GM20000 (cell line): Measurements from ENCODE around the gene SBF2.

Experiments used
- DNase-seq: peaks from one replicate; pipeline ENCODE4 v3.0.0; 2012; ENCODE audit warnings: low spot score
- CTCF ChIP-seq: IDR thresholded peaks from 2 replicates; pipeline ENCODE4 v1.5.1; 2012; ENCODE audit warnings: mild to moderate bottlenecking, control low read depth; ENCODE audit errors: extremely low read depth, missing control alignments

The SBF2 gene

GRCh38 chr11:10317151-10317755, 23.2 kb upstream of the SBF2 start:
- no peak for TF ChIP-seq CTCF
- peak; percentile 28 for DNase-seq

- DNase-seq = no peak
- TF ChIP-seq CTCF = no peak
Observed at GRCh38 chr11:10315083-10315482, 21.1 kb upstream of the SBF2 start.

- peak; percentile 61 for DNase-seq
- TF ChIP-seq CTCF = no peak
Observed at GRCh38 chr11:10314199-10315072, 20.4 kb upstream of the SBF2 start.

GRCh38 chr11:10311802-10312201, 17.8 kb upstream of the SBF2 start:
- no peak for TF ChIP-seq CTCF
- DNase-seq = no peak

GRCh38 chr11:10310301-10310841, 16.4 kb upstream of the SBF2 start:
- peak; percentile 41 for DNase-seq
- no peak for TF ChIP-seq CTCF

GRCh38 chr11:10309163-10310093, 15.4 kb upstream of the SBF2 start:
- DNase-seq = no peak
- TF ChIP-seq CTCF = no peak
